Measurements from ENCODE around the gene SF3A2.

Gene SF3A2

GRCh38 chr19:2252055-2252796 is 15.6 kb downstream of the SF3A2 start:
- no peak overlapping the region for H3K4me3 ChIP-seq (ENCODE audit: low read depth in 1 of 2, low read length in 2 of 2)
- H4K20me1 ChIP-seq (ENCODE audit: insufficient read depth, low read length) = peaks cover 35% of the 10 kb centered on the region; the same call in 1 of the 2 replicates
- no peak overlapping the region for H3K4me2 ChIP-seq (ENCODE audit: insufficient read depth, low read length)
- TF ChIP-seq CTCF (IDR thresholded peaks at IDR 0.05; ENCODE audit: borderline replicate concordance, extremely low read depth, low read length, poor library complexity, severe bottlenecking) (no peak), EZH2 (IDR thresholded peaks at IDR 0.05; ENCODE audit: borderline replicate concordance, low read depth, low read length, severe bottlenecking) (no peak)
- H3K27ac ChIP-seq (ENCODE audit: low read length) = no peak overlapping the region
- H3K36me3 ChIP-seq (ENCODE audit: insufficient read depth, low read length) = peaks cover 33% of the 10 kb centered on the region
- DNase-seq (no peak), ATAC-seq (ENCODE audit: insufficient read depth, low read depth) (no peak)
- H3K79me2 ChIP-seq (ENCODE audit: insufficient read depth, low read length) = no peaks in the 10 kb centered on the region
- H3K9ac ChIP-seq (ENCODE audit: low read depth, low read length) = no peak overlapping the region
- H2AFZ ChIP-seq (ENCODE audit: low read depth, low read length) = no peak overlapping the region
- peaks cover 5% of the 10 kb centered on the region for H3K4me1 ChIP-seq (ENCODE audit: insufficient read depth, low read length)
- H3K27me3 ChIP-seq (ENCODE audit: insufficient read depth, low read length, poor library complexity) = no peaks in the 10 kb centered on the region
- H3K9me3 ChIP-seq (ENCODE audit: insufficient read depth, low read length, severe bottlenecking) = no peaks in the 10 kb centered on the region

- no peak for TF ChIP-seq CTCF (IDR thresholded peaks at IDR 0.05; ENCODE audit: borderline replicate concordance, extremely low read depth, low read length, poor library complexity, severe bottlenecking)
- no peak for TF ChIP-seq EZH2 (IDR thresholded peaks at IDR 0.05; ENCODE audit: borderline replicate concordance, low read depth, low read length, severe bottlenecking)
- H4K20me1 ChIP-seq (ENCODE audit: insufficient read depth, low read length) = peaks cover 31% of the 10 kb centered on the region; the same call in 1 of the 2 replicates
- no peak overlapping the region for H2AFZ ChIP-seq (ENCODE audit: low read depth, low read length)
- no peak overlapping the region for H3K4me3 ChIP-seq (ENCODE audit: low read depth in 1 of 2, low read length in 2 of 2)
- H3K27ac ChIP-seq (ENCODE audit: low read length) = no peak overlapping the region
- no peak for ATAC-seq (ENCODE audit: insufficient read depth, low read depth)
- H3K79me2 ChIP-seq (ENCODE audit: insufficient read depth, low read length) = no peaks in the 10 kb centered on the region
- no peaks in the 10 kb centered on the region for H3K9me3 ChIP-seq (ENCODE audit: insufficient read depth, low read length, severe bottlenecking)
- DNase-seq = no peak
- no peak overlapping the region for H3K4me2 ChIP-seq (ENCODE audit: insufficient read depth, low read length)
- peaks cover 10% of the 10 kb centered on the region for H3K4me1 ChIP-seq (ENCODE audit: insufficient read depth, low read length)
- H3K9ac ChIP-seq (ENCODE audit: low read depth, low read length) = no peak overlapping the region
- peaks cover 28% of the 10 kb centered on the region for H3K36me3 ChIP-seq (ENCODE audit: insufficient read depth, low read length)
- no peaks in the 10 kb centered on the region for H3K27me3 ChIP-seq (ENCODE audit: insufficient read depth, low read length, poor library complexity)
Measured at GRCh38 chr19:2252797-2253105, 16.1 kb downstream of the SF3A2 start.

GRCh38 chr19:2253106-2254063 is 16.8 kb downstream of the SF3A2 start:
- Histone ChIP-seq H3K27me3 (ENCODE audit: insufficient read depth, low read length, poor library complexity) (no peaks in the 10 kb centered on the region), H3K79me2 (ENCODE audit: insufficient read depth, low read length) (no peaks in the 10 kb centered on the region), H3K4me3 (ENCODE audit: low read depth in 1 of 2, low read length in 2 of 2) (no peak overlapping the region), H4K20me1 (ENCODE audit: insufficient read depth, low read length) (peaks cover 28% of the 10 kb centered on the region; the same call in 1 of the 2 replicates), H3K36me3 (ENCODE audit: insufficient read depth, low read length) (peaks cover 22% of the 10 kb centered on the region), H3K4me2 (ENCODE audit: insufficient read depth, low read length) (no peak overlapping the region), H3K9me3 (ENCODE audit: insufficient read depth, low read length, severe bottlenecking) (no peaks in the 10 kb centered on the region), H3K4me1 (ENCODE audit: insufficient read depth, low read length) (peaks cover 16% of the 10 kb centered on the region), H3K27ac (ENCODE audit: low read length) (no peak overlapping the region), H3K9ac (ENCODE audit: low read depth, low read length) (no peak overlapping the region), H2AFZ (ENCODE audit: low read depth, low read length) (no peak overlapping the region)
- ATAC-seq (ENCODE audit: insufficient read depth, low read depth) = no peak
- DNase-seq = no peak
- TF ChIP-seq CTCF (IDR thresholded peaks at IDR 0.05; ENCODE audit: borderline replicate concordance, extremely low read depth, low read length, poor library complexity, severe bottlenecking) (peak; percentile 23), EZH2 (IDR thresholded peaks at IDR 0.05; ENCODE audit: borderline replicate concordance, low read depth, low read length, severe bottlenecking) (no peak)

Measured in DND-41 (cell line).